CD4-positive, alpha-beta T cell (primary cell): Measurements from ENCODE around the gene CIRBP. TPM values are rescaled to one million over a fixed set of nuclear protein-coding genes. Genes with fewer than 3 reads are reported as not detected.

ENCODE experiments used
- ATAC-seq: fragments of 200-7000 bp; cut with Tn5 transposase; one replicate; pipeline ENCODE4 v1.10.0; 2022; ENCODE audit warnings: mild to moderate bottlenecking; ENCODE audit not compliant: poor library complexity
- CTCF ChIA-PET: fragments of 350-600 bp; sonication (Branson Sonifier 250); formaldehyde crosslinking; loops from one replicate; lab custom pipeline; 2021; ENCODE audit warnings: antibody characterized with exemption, inconsistent platforms; lab: Charles Lee
- POLR2A ChIA-PET: fragments of 350-600 bp; sonication (Branson Sonifier 250); formaldehyde crosslinking; loops from one replicate; lab custom pipeline; 2021; ENCODE audit warnings: antibody characterized with exemption, inconsistent platforms; lab: Charles Lee
- DNase-seq, 14 experiments: peaks; one replicate each; pipeline ENCODE4 v3.0.0-alpha.2; 2013 to 2020; ENCODE audit warnings: mixed read lengths in 2 of 14
- H3K27ac ChIP-seq, 2 donors: one replicate each; pipeline versions ENCODE4 v1.5.1 to v1.7.0; 2013; ENCODE audit warnings: low read length in 2 of 2, low read depth in 1 of 2, mild to moderate bottlenecking in 1 of 2
- H3K27me3 ChIP-seq, 2 experiments: 1 replicate in 1 of 2; 2 replicates in 1 of 2; pipeline versions ENCODE4 v1.6.1 to v1.7.0; 2013; ENCODE audit warnings: low read length in 2 of 2, control low read depth in 1 of 2, mild to moderate bottlenecking in 1 of 2, moderate library complexity in 1 of 2; ENCODE audit not compliant: insufficient read depth in 2 of 2, control insufficient read depth in 1 of 2
- H3K36me3 ChIP-seq: one replicate; pipeline ENCODE4 v1.6.1; 2013; ENCODE audit warnings: low read length, control low read depth; ENCODE audit not compliant: insufficient read depth
- H3K4me1 ChIP-seq: one replicate; pipeline ENCODE4 v1.6.1; 2013; ENCODE audit warnings: low read length, control low read depth; ENCODE audit not compliant: insufficient read depth
- H3K4me3 ChIP-seq: one replicate; pipeline ENCODE4 v1.5.1; 2013; ENCODE audit warnings: mild to moderate bottlenecking, low read length, moderate library complexity
- H3K9me3 ChIP-seq, 2 experiments: 1 replicate in 1 of 2; 2 replicates in 1 of 2; pipeline versions ENCODE4 v1.6.1 to v1.7.0; 2013; ENCODE audit warnings: low read length in 2 of 2, mild to moderate bottlenecking in 2 of 2, control low read depth in 1 of 2, moderate library complexity in 1 of 2; ENCODE audit not compliant: control insufficient read depth in 1 of 2, insufficient read depth in 1 of 2
- H3K27ac Mint-ChIP-seq: one replicate; pipeline ENCODE4 v1.8.0; 2020; ENCODE audit warnings: mixed read lengths
- H3K27me3 Mint-ChIP-seq: one replicate; pipeline ENCODE4 v1.8.0; 2021; ENCODE audit warnings: mixed read lengths
- H3K36me3 Mint-ChIP-seq: one replicate; pipeline ENCODE4 v1.8.0; 2021; ENCODE audit warnings: low read depth, mixed read lengths
- H3K4me1 Mint-ChIP-seq: one replicate; pipeline ENCODE4 v1.8.0; 2021; ENCODE audit warnings: low read depth, mixed read lengths
- H3K4me3 Mint-ChIP-seq: one replicate; pipeline ENCODE4 v1.8.0; 2020; ENCODE audit warnings: mild to moderate bottlenecking, mixed read lengths
- H3K9me3 Mint-ChIP-seq: one replicate; pipeline ENCODE4 v1.8.0; 2020; ENCODE audit warnings: mixed read lengths
- intact Hi-C, 2 experiments: fragments of 100-400 bp; cut with DNase I in 1 of 2; cut with micrococcal nuclease in 1 of 2; formaldehyde crosslinking; loops; one replicate each; pipeline versions ENCODE4 v1.15.1 to v1.9.0; 2023 to 2025; cut with DNase I, micrococcal nuclease
- total RNA-seq, 174 experiments: library from RNA in 2 of 174; stranded (reverse) in 2 of 174; gene quantifications; one replicate each; pipeline ENCODE4 v1.2.3 and lab custom pipeline; 2021 to 2026
- TF ChIP-seq, protein P1 (sequence below): fragments of 200-600 bp; IDR thresholded peaks from one replicate; pipeline ENCODE4 v1.8.0; 2022; ENCODE audit warnings: antibody characterized with exemption, mild to moderate bottlenecking

CIRBP gene
- total RNA-seq, 2 experiments from 2014 or later: 614 to 628 TPM

DNA sequence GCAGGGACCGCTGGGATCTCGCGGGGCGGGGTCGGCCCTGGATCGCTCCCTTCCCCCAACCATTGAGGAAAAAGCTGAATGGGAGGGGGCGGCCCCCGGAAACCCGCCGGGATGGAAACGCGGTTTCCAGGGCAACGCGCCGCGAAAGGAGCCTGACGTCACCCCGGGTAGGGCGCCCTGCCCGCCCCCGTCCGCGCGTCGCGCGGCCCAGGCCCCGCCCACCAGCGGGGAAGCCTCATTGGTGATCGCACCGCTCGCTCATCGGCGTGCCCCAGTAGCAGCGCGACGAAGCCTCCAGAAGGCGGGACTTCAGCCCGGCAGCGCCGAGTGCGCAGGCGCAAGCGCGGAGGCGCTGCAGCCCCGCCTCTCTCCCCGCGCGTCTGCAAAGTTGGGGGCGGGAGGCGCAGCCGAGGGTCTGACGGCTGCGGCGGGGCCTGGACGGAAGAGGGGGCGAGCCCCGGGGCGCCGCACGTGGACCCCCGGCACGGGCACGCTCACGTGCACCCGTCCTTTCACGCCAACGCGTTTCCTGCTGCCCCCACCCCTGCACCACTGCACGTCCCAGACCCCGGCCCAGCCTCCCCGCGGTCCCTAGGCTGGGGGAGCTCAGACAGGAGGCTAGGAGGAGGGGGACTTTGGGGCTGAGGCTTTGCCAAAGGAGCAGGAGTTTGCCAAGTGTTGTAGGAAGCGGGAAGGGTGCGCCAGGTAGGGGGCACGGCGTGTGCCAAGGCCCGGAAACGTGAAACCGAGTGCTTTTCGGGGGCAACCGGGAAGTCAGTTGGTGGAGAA lies 8.2 kb upstream of the CIRBP start:
- POLR2A ChIA-PET: interaction anchor here (1.0 to 10.3 kb wide), 8 partner anchors 8 to 193 kb away, joined by 3 to 193 read pairs (median 11); partner anchors contain the start of genes ARHGAP45, CIRBP and FAM174C
- Histone ChIP-seq H3K27ac (peak overlapping the region; percentile 98 to 99), H3K4me3 (peak overlapping the region; percentile 78), H3K4me1 (peaks cover 84% of the 10 kb centered on the region), H3K27me3 (no peaks in the 10 kb centered on the region), H3K9me3 (no peaks in the 10 kb centered on the region), H3K36me3 (peaks cover 22% of the 10 kb centered on the region)
- CTCF ChIA-PET: interaction anchor here (0.7 to 11.0 kb wide), 5 partner anchors 8 to 290 kb away, joined by 3 to 255 read pairs (median 3); no protein-coding TSS in a partner anchor
- H3K27me3 Mint-ChIP-seq: no peaks in the 10 kb centered on the region
- TF ChIP-seq, protein P1, sequence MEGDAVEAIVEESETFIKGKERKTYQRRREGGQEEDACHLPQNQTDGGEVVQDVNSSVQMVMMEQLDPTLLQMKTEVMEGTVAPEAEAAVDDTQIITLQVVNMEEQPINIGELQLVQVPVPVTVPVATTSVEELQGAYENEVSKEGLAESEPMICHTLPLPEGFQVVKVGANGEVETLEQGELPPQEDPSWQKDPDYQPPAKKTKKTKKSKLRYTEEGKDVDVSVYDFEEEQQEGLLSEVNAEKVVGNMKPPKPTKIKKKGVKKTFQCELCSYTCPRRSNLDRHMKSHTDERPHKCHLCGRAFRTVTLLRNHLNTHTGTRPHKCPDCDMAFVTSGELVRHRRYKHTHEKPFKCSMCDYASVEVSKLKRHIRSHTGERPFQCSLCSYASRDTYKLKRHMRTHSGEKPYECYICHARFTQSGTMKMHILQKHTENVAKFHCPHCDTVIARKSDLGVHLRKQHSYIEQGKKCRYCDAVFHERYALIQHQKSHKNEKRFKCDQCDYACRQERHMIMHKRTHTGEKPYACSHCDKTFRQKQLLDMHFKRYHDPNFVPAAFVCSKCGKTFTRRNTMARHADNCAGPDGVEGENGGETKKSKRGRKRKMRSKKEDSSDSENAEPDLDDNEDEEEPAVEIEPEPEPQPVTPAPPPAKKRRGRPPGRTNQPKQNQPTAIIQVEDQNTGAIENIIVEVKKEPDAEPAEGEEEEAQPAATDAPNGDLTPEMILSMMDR: no peak
- peak overlapping the region; percentile 95 for H3K27ac Mint-ChIP-seq
- peaks cover 46% of the 10 kb centered on the region for H3K4me1 Mint-ChIP-seq
- DNase-seq (peak; percentile 94 to 99 (median 98)), ATAC-seq (peak; percentile 79)
- intact Hi-C loops: loop anchor here in 1 of 2 experiments (1.0 kb wide), 1 partner anchor 12 kb away; no protein-coding TSS in a partner anchor
- H3K9me3 Mint-ChIP-seq: no peaks in the 10 kb centered on the region
- peak overlapping the region; percentile 92 for H3K4me3 Mint-ChIP-seq
- peaks cover 37% of the 10 kb centered on the region for H3K36me3 Mint-ChIP-seq

DNA sequence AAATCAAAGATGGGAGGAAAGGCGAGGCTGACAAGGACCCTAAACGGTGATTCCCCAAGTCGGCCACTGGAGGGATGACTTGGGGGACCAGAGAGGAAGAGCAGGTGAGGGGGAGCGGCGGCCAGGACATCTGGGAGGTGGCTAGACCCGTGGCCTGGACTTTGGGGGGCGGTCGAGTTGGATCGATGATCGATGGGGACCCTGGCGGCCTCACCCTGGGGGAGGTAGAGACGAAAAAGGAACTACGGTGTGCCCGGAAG lies 7.7 kb upstream of the CIRBP start:
- intact Hi-C loops: loop anchor here in 1 of 2 experiments (1.0 kb wide), 1 partner anchor 12 kb away; no protein-coding TSS in a partner anchor
- ChIA-PET POLR2A (interaction anchor here (1.0 to 10.3 kb wide), 6 partner anchors 8 to 17 kb away, joined by 3 to 193 read pairs (median 20); partner anchors contain the start of genes CIRBP and FAM174C), CTCF (interaction anchor here (1.0 to 11.0 kb wide), 3 partner anchors 9 to 17 kb away, joined by 3 to 255 read pairs (median 5); no protein-coding TSS in a partner anchor)
- no peaks in the 10 kb centered on the region for H3K27me3 ChIP-seq
- Mint-ChIP-seq H3K4me3 (peak overlapping the region; percentile 92), H3K9me3 (no peaks in the 10 kb centered on the region), H3K4me1 (peaks cover 46% of the 10 kb centered on the region), H3K36me3 (peaks cover 31% of the 10 kb centered on the region), H3K27ac (peak overlapping the region; percentile 95), H3K27me3 (no peaks in the 10 kb centered on the region)
- DNase-seq (peak in 1 of 14 experiments; percentile 32), ATAC-seq (no peak)
- H3K27ac ChIP-seq: peak overlapping the region; percentile 98
- peaks cover 84% of the 10 kb centered on the region for H3K4me1 ChIP-seq
- H3K4me3 ChIP-seq: peak overlapping the region; percentile 78
- TF ChIP-seq, protein P1: peak; percentile 10
- H3K36me3 ChIP-seq: peaks cover 17% of the 10 kb centered on the region
- no peaks in the 10 kb centered on the region for H3K9me3 ChIP-seq

DNA sequence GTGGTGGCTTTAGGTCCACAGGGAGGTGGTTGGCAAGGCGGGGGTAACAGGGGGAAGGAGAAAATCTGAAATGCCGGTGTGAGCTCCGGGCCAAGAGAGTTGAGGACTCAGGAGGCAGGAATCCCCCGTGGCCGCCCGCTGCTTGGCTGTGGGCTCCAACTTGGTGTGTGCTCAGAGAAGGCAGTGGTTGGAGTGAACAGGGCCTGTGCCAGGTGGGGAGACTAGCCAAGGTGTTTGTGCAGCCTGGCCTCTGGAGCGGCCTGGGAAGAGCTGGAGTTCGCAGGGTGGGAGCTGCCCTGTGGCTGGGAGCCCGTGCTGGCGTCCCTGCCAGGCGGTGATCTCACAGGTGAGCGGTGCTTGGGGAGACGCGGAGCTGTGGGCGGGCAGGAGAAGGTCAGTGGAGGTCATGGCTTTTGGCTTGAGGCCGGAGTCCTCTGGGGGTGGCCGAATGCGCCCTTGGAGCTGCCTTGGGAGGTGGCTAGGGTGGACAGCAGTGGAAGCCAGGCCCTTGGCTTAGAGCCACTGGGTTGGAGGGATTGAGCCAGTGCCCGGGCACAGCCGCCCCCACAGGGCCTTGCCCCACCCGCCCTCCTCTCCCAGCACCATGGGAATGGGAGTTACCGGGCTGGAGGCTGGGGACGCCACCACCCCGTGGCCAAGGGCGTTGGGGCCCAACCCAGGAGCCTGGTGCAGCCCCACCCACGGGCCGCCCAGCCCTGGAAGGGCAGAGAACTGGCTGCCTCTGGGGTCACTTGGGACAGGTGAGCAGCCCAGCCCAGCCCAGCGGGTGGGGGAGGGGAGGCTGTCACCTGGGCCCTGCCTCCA lies 7.1 kb upstream of the CIRBP start:
- ATAC-seq (no peak), DNase-seq (peak in 5 of 14 experiments; percentile 26 to 84 (median 56))
- peak overlapping the region; percentile 95 for H3K27ac Mint-ChIP-seq
- H3K9me3 ChIP-seq: no peaks in the 10 kb centered on the region
- H3K27me3 ChIP-seq: no peaks in the 10 kb centered on the region
- H3K4me1 Mint-ChIP-seq: peaks cover 46% of the 10 kb centered on the region
- H3K27me3 Mint-ChIP-seq: no peaks in the 10 kb centered on the region
- TF ChIP-seq, protein P1: no peak
- H3K4me3 ChIP-seq: peak overlapping the region; percentile 78
- CTCF ChIA-PET: interaction anchor here (1.0 to 11.0 kb wide), 3 partner anchors 9 to 18 kb away, joined by 3 to 255 read pairs (median 5); no protein-coding TSS in a partner anchor
- peaks cover 28% of the 10 kb centered on the region for H3K36me3 Mint-ChIP-seq
- H3K9me3 Mint-ChIP-seq: no peaks in the 10 kb centered on the region
- peak overlapping the region; percentile 98 for H3K27ac ChIP-seq
- H3K4me3 Mint-ChIP-seq: peak overlapping the region; percentile 92
- H3K36me3 ChIP-seq: peaks cover 13% of the 10 kb centered on the region
- intact Hi-C loops: loop anchor here in 1 of 2 experiments (1.0 kb wide), 1 partner anchor 13 kb away; no protein-coding TSS in a partner anchor
- POLR2A ChIA-PET: interaction anchor here (1.0 to 10.3 kb wide), 6 partner anchors 7 to 18 kb away, joined by 3 to 193 read pairs (median 20); partner anchors contain the start of genes CIRBP and FAM174C
- H3K4me1 ChIP-seq: peaks cover 82% of the 10 kb centered on the region
